WTC11 (cell line): Measurements from ENCODE around the gene TRAPPC14. TPM values are rescaled to one million over a fixed set of nuclear protein-coding genes. Genes with fewer than 3 reads are reported as not detected.

Experiments
- ATAC-seq: fragments of 200-7000 bp; cut with Tn5 transposase; 2 replicates; pipeline ENCODE4 v1.10.0; 2021; ENCODE audit warnings: mild to moderate bottlenecking, moderate library complexity
- CTCF ChIA-PET: fragments of 300-600 bp; sonication (Branson Sonifier 250); formaldehyde crosslinking; loops from one replicate; lab custom pipeline; 2021; ENCODE audit warnings: antibody characterized with exemption; lab: Charles Lee
- POLR2A ChIA-PET: fragments of 350-600 bp; sonication (Branson Sonifier 250); formaldehyde crosslinking; loops from one replicate; lab custom pipeline; 2021; ENCODE audit warnings: antibody characterized with exemption; lab: Charles Lee
- DNase-seq: peaks from one replicate; pipeline ENCODE4 v3.0.0; 2021; ENCODE audit warnings: low spot score
- H3K27ac Mint-ChIP-seq: 2 replicates; pipeline ENCODE4 v1.8.0; 2021; ENCODE audit warnings: mixed read lengths
- H3K27me3 Mint-ChIP-seq: 2 replicates; pipeline ENCODE4 v1.8.0; 2021; ENCODE audit warnings: low read depth, mild to moderate bottlenecking, moderate library complexity, mixed read lengths
- H3K36me3 Mint-ChIP-seq: 2 replicates; pipeline ENCODE4 v1.8.0; 2021; ENCODE audit warnings: mixed read lengths
- H3K4me1 Mint-ChIP-seq: 2 replicates; pipeline ENCODE4 v1.8.0; 2022; ENCODE audit warnings: mixed read lengths
- H3K4me3 Mint-ChIP-seq: 2 replicates; pipeline ENCODE4 v1.8.0; 2021; ENCODE audit warnings: mild to moderate bottlenecking, moderate library complexity, mixed read lengths
- H3K9me3 Mint-ChIP-seq: 2 replicates; pipeline ENCODE4 v1.8.0; 2021; ENCODE audit warnings: mixed read lengths
- CREB1 ChIP-seq: sonication (generic); formaldehyde crosslinking; IDR thresholded peaks from 2 replicates; pipeline ENCODE4 v1.8.0; 2023; ENCODE audit warnings: mild to moderate bottlenecking, missing genetic modification reagents
- FOXK1 ChIP-seq: sonication (generic); formaldehyde crosslinking; IDR thresholded peaks from 2 replicates; pipeline ENCODE4 v1.8.0; 2022; ENCODE audit warnings: mild to moderate bottlenecking, moderate library complexity, missing genetic modification reagents
- TCF7 ChIP-seq: sonication (generic); formaldehyde crosslinking; IDR thresholded peaks from 2 replicates; pipeline ENCODE4 v1.8.0; 2022; ENCODE audit warnings: mild to moderate bottlenecking, low read depth, missing genetic modification reagents, moderate library complexity
- ZNF219 ChIP-seq: sonication (generic); formaldehyde crosslinking; IDR thresholded peaks from 2 replicates; pipeline ENCODE4 v1.8.0; 2023; ENCODE audit warnings: missing genetic modification reagents, mild to moderate bottlenecking, borderline replicate concordance
- ZNF232 ChIP-seq: sonication (generic); formaldehyde crosslinking; IDR thresholded peaks from 2 replicates; pipeline ENCODE4 v1.8.0; 2022; ENCODE audit warnings: mild to moderate bottlenecking, missing genetic modification reagents
- total RNA-seq: library from RNA; stranded (reverse); gene quantifications from 3 replicates; pipeline ENCODE4 v1.2.3, GENCODE V29; 2021
- TF ChIP-seq, protein P1 (sequence below): fragments of 250-450 bp; sonication (Bioruptor Pico); IDR thresholded peaks from 2 replicates; pipeline ENCODE4 v1.9.0; 2021; ENCODE audit warnings: mild to moderate bottlenecking
- TF ChIP-seq, protein P2 (sequence below): fragments of 250-450 bp; sonication (Bioruptor Pico); conservative IDR thresholded peaks from 2 replicates; pipeline ENCODE4 v1.9.0; 2021; ENCODE audit warnings: mild to moderate bottlenecking
- TF ChIP-seq, protein P3 (sequence below): sonication (generic); formaldehyde crosslinking; IDR thresholded peaks from 2 replicates; pipeline ENCODE4 v1.8.0; 2023; ENCODE audit warnings: missing genetic modification reagents
- TF ChIP-seq, protein P4 (sequence below): sonication (generic); formaldehyde crosslinking; IDR thresholded peaks from 2 replicates; pipeline ENCODE4 v1.8.0; 2023; ENCODE audit warnings: missing genetic modification reagents, mild to moderate bottlenecking, borderline replicate concordance

Gene TRAPPC14
- total RNA-seq, 1 experiment from 2014 or later: 28.0 TPM

DNA sequence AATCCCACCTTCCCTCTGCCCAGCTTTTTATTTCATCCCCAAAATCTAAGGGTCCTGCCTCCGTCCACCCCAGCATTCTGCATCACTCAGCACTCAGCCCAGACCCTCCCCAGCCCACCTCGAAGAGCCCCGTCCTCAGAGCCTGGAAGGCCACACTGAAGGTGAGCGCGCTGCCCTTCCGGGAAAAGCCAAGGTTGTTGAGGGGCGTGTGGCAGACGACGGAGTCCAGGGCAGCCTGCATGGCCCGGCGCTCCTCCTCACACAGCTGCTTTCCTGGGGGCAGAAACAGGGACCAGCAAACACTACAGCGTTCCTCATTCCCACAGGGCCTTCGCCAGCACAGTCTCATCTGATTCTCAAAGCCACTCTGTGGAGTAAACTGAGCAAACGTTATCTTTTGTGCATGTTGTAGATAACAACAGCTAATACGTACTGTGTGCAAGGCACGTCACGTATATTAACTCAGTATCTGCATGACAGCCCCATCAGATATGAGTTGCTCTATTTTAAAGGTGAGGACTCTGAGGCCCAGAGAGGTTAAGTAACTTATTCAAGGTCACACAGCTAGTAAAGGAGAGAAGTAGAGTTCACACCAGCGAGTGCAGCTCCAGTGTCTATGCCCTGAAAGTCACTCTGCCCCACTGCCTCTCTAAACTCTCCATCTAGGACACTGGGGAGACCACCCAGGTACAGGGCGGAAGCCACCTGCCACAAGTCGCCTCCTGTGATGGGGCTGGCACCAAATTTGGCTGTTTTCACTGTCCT lies 2.8 kb downstream of the TRAPPC14 start:
- no peak for DNase-seq
- TF ChIP-seq, protein P1, sequence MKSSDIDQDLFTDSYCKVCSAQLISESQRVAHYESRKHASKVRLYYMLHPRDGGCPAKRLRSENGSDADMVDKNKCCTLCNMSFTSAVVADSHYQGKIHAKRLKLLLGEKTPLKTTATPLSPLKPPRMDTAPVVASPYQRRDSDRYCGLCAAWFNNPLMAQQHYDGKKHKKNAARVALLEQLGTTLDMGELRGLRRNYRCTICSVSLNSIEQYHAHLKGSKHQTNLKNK (CRISPR knock-in tag): no peak
- TF ChIP-seq ZNF219 (CRISPR knock-in tag): no peak
- TF ChIP-seq, protein P2, sequence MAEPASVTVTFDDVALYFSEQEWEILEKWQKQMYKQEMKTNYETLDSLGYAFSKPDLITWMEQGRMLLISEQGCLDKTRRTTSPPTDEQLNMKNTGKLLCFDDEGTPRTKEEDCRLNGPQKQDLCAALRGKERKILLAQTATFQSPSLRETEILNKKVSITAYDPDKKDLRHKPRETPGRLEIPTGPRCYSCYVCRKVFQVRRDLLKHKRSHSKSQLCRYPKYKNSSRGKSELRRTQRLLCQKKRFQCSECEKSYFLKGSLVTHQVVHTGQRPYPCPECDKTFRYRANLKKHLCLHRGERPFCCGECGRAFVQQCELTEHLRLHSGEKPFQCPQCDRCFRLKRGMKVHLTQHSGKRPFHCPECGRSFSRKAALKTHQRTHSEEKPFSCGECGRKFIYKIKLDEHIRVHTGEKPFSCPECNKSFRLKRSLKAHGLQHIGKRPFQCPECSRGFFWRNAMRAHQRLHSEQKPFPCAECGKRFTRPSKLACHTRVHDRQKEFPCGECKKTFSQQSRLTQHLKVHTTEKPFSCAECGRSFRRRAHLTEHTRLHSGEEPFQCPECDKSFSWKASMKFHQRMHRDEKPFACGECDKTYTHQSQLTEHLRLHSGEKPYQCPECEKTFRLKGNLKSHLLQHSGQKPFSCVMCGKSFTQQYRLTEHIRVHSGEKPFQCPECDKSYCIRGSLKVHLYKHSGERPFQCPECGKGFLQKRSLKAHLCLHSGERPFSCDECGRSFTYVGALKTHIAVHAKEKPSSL (CRISPR knock-in tag): no peak
- TF ChIP-seq ZNF232 (CRISPR knock-in tag): no peak
- no peak for TF ChIP-seq CREB1
- TF ChIP-seq FOXK1 (CRISPR knock-in tag): no peak
- TF ChIP-seq, protein P3, sequence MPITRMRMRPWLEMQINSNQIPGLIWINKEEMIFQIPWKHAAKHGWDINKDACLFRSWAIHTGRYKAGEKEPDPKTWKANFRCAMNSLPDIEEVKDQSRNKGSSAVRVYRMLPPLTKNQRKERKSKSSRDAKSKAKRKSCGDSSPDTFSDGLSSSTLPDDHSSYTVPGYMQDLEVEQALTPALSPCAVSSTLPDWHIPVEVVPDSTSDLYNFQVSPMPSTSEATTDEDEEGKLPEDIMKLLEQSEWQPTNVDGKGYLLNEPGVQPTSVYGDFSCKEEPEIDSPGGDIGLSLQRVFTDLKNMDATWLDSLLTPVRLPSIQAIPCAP: no peak
- no peak for ATAC-seq
- Mint-ChIP-seq H3K9me3 (no peaks in the 10 kb centered on the region), H3K4me1 (peaks cover 35% of the 10 kb centered on the region), H3K36me3 (peaks cover 24% of the 10 kb centered on the region), H3K27me3 (no peaks in the 10 kb centered on the region), H3K4me3 (no peak overlapping the region), H3K27ac (no peak overlapping the region; the same call in 1 of the 2 replicates)
- ChIA-PET POLR2A (interaction anchor here (0.7 to 1.0 kb wide), 2 partner anchors 12 to 23 kb away, joined by 3 read pairs; no protein-coding TSS in a partner anchor), CTCF (interaction anchor here (1.4 kb wide), 1 partner anchor 23 kb away, joined by 3 read pairs; no protein-coding TSS in a partner anchor)

DNA sequence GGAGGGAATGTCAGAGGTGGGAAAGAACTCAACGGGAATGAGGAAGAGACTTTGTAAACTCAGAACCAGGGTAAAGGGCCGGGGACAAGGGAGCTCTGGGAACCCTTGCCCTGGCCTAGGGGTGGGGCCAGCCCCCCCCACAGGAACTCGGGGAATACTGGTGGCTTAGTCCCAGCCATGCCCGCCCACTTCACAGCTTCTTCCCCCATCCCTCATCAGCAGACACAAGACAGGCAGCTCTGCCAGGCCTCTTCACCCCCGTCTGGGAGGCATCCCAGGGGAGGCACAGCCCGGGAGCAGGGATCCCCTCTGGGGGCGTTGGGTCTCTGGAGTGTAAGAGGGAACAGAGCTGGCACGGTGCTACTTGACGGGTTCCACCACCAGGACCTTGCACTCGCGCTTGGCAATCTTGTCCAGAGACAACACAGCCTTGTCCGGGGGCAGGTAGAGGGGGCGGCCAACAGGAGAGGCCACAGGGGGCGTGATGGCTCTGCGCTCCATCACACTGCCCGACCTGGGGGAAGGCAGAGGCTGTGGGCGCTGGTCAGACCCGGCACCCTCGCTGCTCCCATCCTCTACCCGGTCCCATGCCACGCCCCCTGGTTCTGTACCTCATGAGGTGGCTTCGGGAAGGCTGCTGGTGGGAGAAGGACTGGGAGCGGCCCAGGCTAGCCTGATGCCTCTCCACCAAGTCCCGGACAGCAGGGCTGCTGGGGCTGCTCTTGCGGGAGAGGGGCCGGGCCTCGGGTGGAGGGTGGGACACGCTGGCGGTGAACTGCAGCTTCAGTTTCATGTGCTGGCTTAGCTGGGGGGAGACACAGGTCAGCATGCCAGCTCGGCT lies 3.7 kb downstream of the TRAPPC14 start:
- DNase-seq (no peak), ATAC-seq (no peak)
- H3K4me1 Mint-ChIP-seq: peaks cover 39% of the 10 kb centered on the region
- no peak overlapping the region; the same call in 1 of the 2 replicates for H3K27ac Mint-ChIP-seq
- no peaks in the 10 kb centered on the region for H3K9me3 Mint-ChIP-seq
- no peak overlapping the region for H3K4me3 Mint-ChIP-seq
- CTCF ChIA-PET: interaction anchor here (1.5 kb wide), 1 partner anchor 24 kb away, joined by 5 read pairs; no protein-coding TSS in a partner anchor
- H3K36me3 Mint-ChIP-seq: peaks cover 32% of the 10 kb centered on the region
- POLR2A ChIA-PET: interaction anchor here (0.7 to 1.0 kb wide), 2 partner anchors 13 to 22 kb away, joined by 3 read pairs; no protein-coding TSS in a partner anchor
- TF ChIP-seq, protein P4, sequence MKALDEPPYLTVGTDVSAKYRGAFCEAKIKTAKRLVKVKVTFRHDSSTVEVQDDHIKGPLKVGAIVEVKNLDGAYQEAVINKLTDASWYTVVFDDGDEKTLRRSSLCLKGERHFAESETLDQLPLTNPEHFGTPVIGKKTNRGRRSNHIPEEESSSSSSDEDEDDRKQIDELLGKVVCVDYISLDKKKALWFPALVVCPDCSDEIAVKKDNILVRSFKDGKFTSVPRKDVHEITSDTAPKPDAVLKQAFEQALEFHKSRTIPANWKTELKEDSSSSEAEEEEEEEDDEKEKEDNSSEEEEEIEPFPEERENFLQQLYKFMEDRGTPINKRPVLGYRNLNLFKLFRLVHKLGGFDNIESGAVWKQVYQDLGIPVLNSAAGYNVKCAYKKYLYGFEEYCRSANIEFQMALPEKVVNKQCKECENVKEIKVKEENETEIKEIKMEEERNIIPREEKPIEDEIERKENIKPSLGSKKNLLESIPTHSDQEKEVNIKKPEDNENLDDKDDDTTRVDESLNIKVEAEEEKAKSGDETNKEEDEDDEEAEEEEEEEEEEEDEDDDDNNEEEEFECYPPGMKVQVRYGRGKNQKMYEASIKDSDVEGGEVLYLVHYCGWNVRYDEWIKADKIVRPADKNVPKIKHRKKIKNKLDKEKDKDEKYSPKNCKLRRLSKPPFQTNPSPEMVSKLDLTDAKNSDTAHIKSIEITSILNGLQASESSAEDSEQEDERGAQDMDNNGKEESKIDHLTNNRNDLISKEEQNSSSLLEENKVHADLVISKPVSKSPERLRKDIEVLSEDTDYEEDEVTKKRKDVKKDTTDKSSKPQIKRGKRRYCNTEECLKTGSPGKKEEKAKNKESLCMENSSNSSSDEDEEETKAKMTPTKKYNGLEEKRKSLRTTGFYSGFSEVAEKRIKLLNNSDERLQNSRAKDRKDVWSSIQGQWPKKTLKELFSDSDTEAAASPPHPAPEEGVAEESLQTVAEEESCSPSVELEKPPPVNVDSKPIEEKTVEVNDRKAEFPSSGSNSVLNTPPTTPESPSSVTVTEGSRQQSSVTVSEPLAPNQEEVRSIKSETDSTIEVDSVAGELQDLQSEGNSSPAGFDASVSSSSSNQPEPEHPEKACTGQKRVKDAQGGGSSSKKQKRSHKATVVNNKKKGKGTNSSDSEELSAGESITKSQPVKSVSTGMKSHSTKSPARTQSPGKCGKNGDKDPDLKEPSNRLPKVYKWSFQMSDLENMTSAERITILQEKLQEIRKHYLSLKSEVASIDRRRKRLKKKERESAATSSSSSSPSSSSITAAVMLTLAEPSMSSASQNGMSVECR (CRISPR knock-in tag): 0 out of 2 replicates have a peak, but pooled peaks have one; percentile 39
- no peak for TF ChIP-seq TCF7 (CRISPR knock-in tag)
- TF ChIP-seq, all 79 proteins: peak for 1
- H3K27me3 Mint-ChIP-seq: no peaks in the 10 kb centered on the region
